ENCODE measurements around the gene SPNS1.
"Not testable (repeated sequence)": the region's sequence is repeated elsewhere in the genome, so short reads cannot be mapped to it uniquely, and the experiment has no call there.

SPNS1 gene

GRCh38 chr16:28958836-28959235, 15.7 kb upstream of the SPNS1 start:
- no peak for DNase-seq (ENCODE audit: low read depth)

- no peak for DNase-seq (ENCODE audit: low read depth)
These were observed 10.5 kb upstream of the SPNS1 start for GRCh38 chr16:28964072-28964471.

GRCh38 chr16:28964496-28964895, 10.1 kb upstream of the SPNS1 start:
- DNase-seq (ENCODE audit: low read depth) = no peak

GRCh38 chr16:28967156-28967555, 7.4 kb upstream of the SPNS1 start:
- DNase-seq (ENCODE audit: low read depth) = no peak

GRCh38 chr16:28969696-28970095, 4.9 kb upstream of the SPNS1 start:
- DNase-seq (ENCODE audit: low read depth) = not testable (repeated sequence)

- peak; percentile 66 for DNase-seq (ENCODE audit: low read depth)
These were observed 556 bp upstream of the SPNS1 start for GRCh38 chr16:28974007-28974436.

GRCh38 chr16:28975158-28975599, 601 bp downstream of the SPNS1 start:
- no peak for DNase-seq (ENCODE audit: low read depth)

GRCh38 chr16:28977703-28978662, 3.4 kb downstream of the SPNS1 start:
- DNase-seq (ENCODE audit: low read depth) = no peak

- DNase-seq (ENCODE audit: low read depth) = not testable (repeated sequence)
These were observed 5.8 kb downstream of the SPNS1 start for GRCh38 chr16:28980330-28980729.

- DNase-seq (ENCODE audit: low read depth) = no peak
These were observed 6.4 kb downstream of the SPNS1 start for GRCh38 chr16:28980929-28981328.

- DNase-seq (ENCODE audit: low read depth) = no peak
These were observed 6.9 kb downstream of the SPNS1 start for GRCh38 chr16:28981517-28981916.

- DNase-seq (ENCODE audit: low read depth) = no peak
These were observed 7.8 kb downstream of the SPNS1 start for GRCh38 chr16:28982418-28982817.

- no peak for DNase-seq (ENCODE audit: low read depth)
These were observed 8.4 kb downstream of the SPNS1 start for GRCh38 chr16:28982949-28983348.

GRCh38 chr16:28983644-28984043, 9.1 kb downstream of the SPNS1 start:
- DNase-seq (ENCODE audit: low read depth) = no peak

- DNase-seq (ENCODE audit: low read depth) = no peak
These were observed 9.5 kb downstream of the SPNS1 start for GRCh38 chr16:28984091-28984490.

- no peak for DNase-seq (ENCODE audit: low read depth)
These were observed 10.1 kb downstream of the SPNS1 start, which contains the start of gene LAT for GRCh38 chr16:28984619-28985135. LAT (plus strand) TSS chr16:28985052; CDS start chr16:28985418, 366 bp downstream.

GRCh38 chr16:28985211-28986041, 10.8 kb downstream of the SPNS1 start:
- no peak for DNase-seq (ENCODE audit: low read depth)

- DNase-seq (ENCODE audit: low read depth) = no peak
These were observed 11.5 kb downstream of the SPNS1 start for GRCh38 chr16:28986046-28986445.

GRCh38 chr16:28986492-28986891, 11.9 kb downstream of the SPNS1 start:
- DNase-seq (ENCODE audit: low read depth) = no peak

GRCh38 chr16:28987170-28987853, 12.7 kb downstream of the SPNS1 start:
- no peak for DNase-seq (ENCODE audit: low read depth)

GRCh38 chr16:28989363-28989762, 14.8 kb downstream of the SPNS1 start:
- DNase-seq (ENCODE audit: low read depth) = no peak

Data from stromal cell of bone marrow (primary cell).